Measurements from ENCODE around the gene DLGAP1.

DNA sequence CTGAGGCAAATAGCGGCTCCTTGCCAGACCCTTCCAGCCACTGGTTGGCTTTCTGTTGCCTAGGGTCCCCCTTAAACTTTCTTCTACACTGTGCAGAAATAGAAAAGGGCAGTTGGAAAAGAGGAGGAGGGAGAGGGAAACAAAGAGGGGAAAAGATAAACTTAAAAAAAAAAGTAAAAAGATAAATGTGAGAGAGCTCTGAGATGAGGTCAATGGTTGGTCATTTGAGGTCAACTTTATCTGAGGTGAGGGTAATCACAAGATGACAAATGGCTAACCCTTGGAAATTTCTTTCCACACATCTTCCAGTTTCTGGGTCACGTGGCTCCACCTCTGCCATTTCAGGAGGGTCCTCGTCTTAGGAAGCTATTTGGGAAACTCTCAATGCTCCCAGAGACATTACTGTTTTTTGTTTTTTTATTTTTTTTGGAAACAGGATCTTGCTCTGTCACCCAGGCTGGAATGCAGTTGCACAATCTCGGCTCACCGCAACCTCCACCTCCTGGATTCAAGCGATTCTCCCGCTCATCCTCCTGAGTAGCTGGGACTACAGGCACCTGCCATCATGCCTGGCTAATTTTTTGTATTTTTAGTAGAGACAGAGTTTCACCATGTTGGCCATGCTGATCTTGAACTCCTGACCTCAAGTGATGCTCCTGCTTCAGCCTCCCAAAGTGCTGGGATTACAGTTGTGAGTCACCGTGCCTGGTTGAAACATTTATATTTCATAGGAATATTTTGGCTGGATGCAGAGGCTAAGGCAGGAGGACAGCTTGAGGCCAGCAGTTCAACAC, 805.3 kb downstream of the DLGAP1 start:
- TF ChIP-seq, protein P1, sequence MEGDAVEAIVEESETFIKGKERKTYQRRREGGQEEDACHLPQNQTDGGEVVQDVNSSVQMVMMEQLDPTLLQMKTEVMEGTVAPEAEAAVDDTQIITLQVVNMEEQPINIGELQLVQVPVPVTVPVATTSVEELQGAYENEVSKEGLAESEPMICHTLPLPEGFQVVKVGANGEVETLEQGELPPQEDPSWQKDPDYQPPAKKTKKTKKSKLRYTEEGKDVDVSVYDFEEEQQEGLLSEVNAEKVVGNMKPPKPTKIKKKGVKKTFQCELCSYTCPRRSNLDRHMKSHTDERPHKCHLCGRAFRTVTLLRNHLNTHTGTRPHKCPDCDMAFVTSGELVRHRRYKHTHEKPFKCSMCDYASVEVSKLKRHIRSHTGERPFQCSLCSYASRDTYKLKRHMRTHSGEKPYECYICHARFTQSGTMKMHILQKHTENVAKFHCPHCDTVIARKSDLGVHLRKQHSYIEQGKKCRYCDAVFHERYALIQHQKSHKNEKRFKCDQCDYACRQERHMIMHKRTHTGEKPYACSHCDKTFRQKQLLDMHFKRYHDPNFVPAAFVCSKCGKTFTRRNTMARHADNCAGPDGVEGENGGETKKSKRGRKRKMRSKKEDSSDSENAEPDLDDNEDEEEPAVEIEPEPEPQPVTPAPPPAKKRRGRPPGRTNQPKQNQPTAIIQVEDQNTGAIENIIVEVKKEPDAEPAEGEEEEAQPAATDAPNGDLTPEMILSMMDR (IDR thresholded peaks at IDR 0.05; ENCODE audit: low read depth, low read length) = no peak
- no peak for TF ChIP-seq POLR2A (IDR thresholded peaks at IDR 0.05; ENCODE audit: extremely low read depth, insufficient read length)
- TF ChIP-seq, protein P2, sequence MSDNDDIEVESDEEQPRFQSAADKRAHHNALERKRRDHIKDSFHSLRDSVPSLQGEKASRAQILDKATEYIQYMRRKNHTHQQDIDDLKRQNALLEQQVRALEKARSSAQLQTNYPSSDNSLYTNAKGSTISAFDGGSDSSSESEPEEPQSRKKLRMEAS (IDR thresholded peaks at IDR 0.05; ENCODE audit: low read depth, low read length) = no peak

All from NB4 (cell line).